ENCODE measurements around the gene AGPAT3. TPM values are rescaled to one million over a fixed set of nuclear protein-coding genes. Genes with fewer than 3 reads are reported as not detected.

The AGPAT3 gene
- total and polyA plus RNA-seq, 2 experiments from 2014 or later, result 41.0 to 51.2 TPM

- Histone ChIP-seq H4K20me1 (ENCODE audit: insufficient read depth, poor library complexity, severe bottlenecking) (peaks cover 37% of the 10 kb centered on the region), H3K27me3 (no peaks in the 10 kb centered on the region), H3K79me2 (peaks cover 81% of the 10 kb centered on the region), H3K4me1 (ENCODE audit: insufficient read depth) (peaks cover 49% of the 10 kb centered on the region), H3K4me2 (peak overlapping the region; percentile 66), H3K36me3 (replicated peaks; ENCODE audit: insufficient read depth, low read depth) (no peaks in the 10 kb centered on the region), H2AFZ (no peak overlapping the region), H3K9me2 (replicated peaks; ENCODE audit: insufficient read depth) (no peaks in the 10 kb centered on the region), H3K4me3 (no peak overlapping the region), H3K27ac (peak overlapping the region; percentile 95), H3K9me3 (ENCODE audit: low read depth) (no peaks in the 10 kb centered on the region)
- WGBS (ENCODE audit: low lambda C conversion rate, missing lambda C conversion rate), result 65% methylated on average over 12 of the region's 13 CpGs
- TF ChIP-seq CTCF (IDR thresholded peaks at IDR 0.05; ENCODE audit: poor library complexity) (no peak), EZH2phosphoT487 (IDR thresholded peaks at IDR 0.05; ENCODE audit: low read depth, severe bottlenecking, unreplicated experiment) (no peak), EZH2 (IDR thresholded peaks at IDR 0.05; ENCODE audit: borderline replicate concordance) (no peak)
- DNase-seq (ENCODE audit: low spot score), result peak; percentile 76
These were observed 60.1 kb downstream of the AGPAT3 start for GRCh38 chr21:43925096-43925481.

- no peaks in the 10 kb centered on the region for H3K9me2 ChIP-seq (replicated peaks; ENCODE audit: insufficient read depth)
- H4K20me1 ChIP-seq (ENCODE audit: insufficient read depth, poor library complexity, severe bottlenecking), result peaks cover 43% of the 10 kb centered on the region
- 90% methylated on average over 14 of the region's 14 CpGs for WGBS (ENCODE audit: low lambda C conversion rate, missing lambda C conversion rate)
- H3K4me2 ChIP-seq, result peak overlapping the region; percentile 66
- H3K4me3 ChIP-seq, result no peak overlapping the region
- DNase-seq (ENCODE audit: low spot score), result no peak
- H3K4me1 ChIP-seq (ENCODE audit: insufficient read depth), result peaks cover 45% of the 10 kb centered on the region
- peak overlapping the region; percentile 95 for H3K27ac ChIP-seq
- peaks cover 82% of the 10 kb centered on the region for H3K79me2 ChIP-seq
- H3K27me3 ChIP-seq, result no peaks in the 10 kb centered on the region
- no peaks in the 10 kb centered on the region for H3K9me3 ChIP-seq (ENCODE audit: low read depth)
- no peaks in the 10 kb centered on the region for H3K36me3 ChIP-seq (replicated peaks; ENCODE audit: insufficient read depth, low read depth)
- no peak overlapping the region for H2AFZ ChIP-seq
- TF ChIP-seq EZH2 (IDR thresholded peaks at IDR 0.05; ENCODE audit: borderline replicate concordance) (no peak), CTCF (IDR thresholded peaks at IDR 0.05; ENCODE audit: poor library complexity) (no peak), EZH2phosphoT487 (IDR thresholded peaks at IDR 0.05; ENCODE audit: low read depth, severe bottlenecking, unreplicated experiment) (no peak)
These were observed 60.6 kb downstream of the AGPAT3 start for GRCh38 chr21:43925609-43926008.

GRCh38 chr21:43926196-43926595 lies 61.2 kb downstream of the AGPAT3 start:
- Histone ChIP-seq H3K9me2 (replicated peaks; ENCODE audit: insufficient read depth) (no peaks in the 10 kb centered on the region), H3K4me3 (no peak overlapping the region), H3K4me1 (ENCODE audit: insufficient read depth) (peaks cover 39% of the 10 kb centered on the region), H2AFZ (no peak overlapping the region), H3K27me3 (no peaks in the 10 kb centered on the region), H3K27ac (no peak overlapping the region), H3K36me3 (replicated peaks; ENCODE audit: insufficient read depth, low read depth) (no peaks in the 10 kb centered on the region), H3K4me2 (no peak overlapping the region), H3K9me3 (ENCODE audit: low read depth) (no peaks in the 10 kb centered on the region), H4K20me1 (ENCODE audit: insufficient read depth, poor library complexity, severe bottlenecking) (peaks cover 44% of the 10 kb centered on the region), H3K79me2 (peaks cover 76% of the 10 kb centered on the region)
- DNase-seq (ENCODE audit: low spot score), result no peak
- TF ChIP-seq EZH2phosphoT487 (IDR thresholded peaks at IDR 0.05; ENCODE audit: low read depth, severe bottlenecking, unreplicated experiment) (no peak), EZH2 (IDR thresholded peaks at IDR 0.05; ENCODE audit: borderline replicate concordance) (no peak), CTCF (IDR thresholded peaks at IDR 0.05; ENCODE audit: poor library complexity) (no peak)
- WGBS (ENCODE audit: low lambda C conversion rate, missing lambda C conversion rate), result 91% methylated on average over 19 of the region's 20 CpGs

All from hepatocyte (in vitro differentiated cells).